ENCODE data around the gene OR10AD1. TPM values are rescaled to one million over a fixed set of nuclear protein-coding genes. Genes with fewer than 3 reads are reported as not detected.

Gene OR10AD1
- total and polyA plus RNA-seq, 9 of the 15 experiments (the other 6 are each of a cell fraction or from before 2014, with no cell fraction given): not detected

- Histone ChIP-seq H3K27ac (ENCODE audit: extremely low read depth, low read depth, low read length) (no peak overlapping the region), H3K4me3 (no peak overlapping the region), H3K9me3 (replicated peaks; ENCODE audit: control insufficient read depth, insufficient read depth, low read depth, low read length) (peaks cover 9% of the 10 kb centered on the region), H2AFZ (ENCODE audit: low read depth, low read length) (no peak overlapping the region), H4K20me1 (replicated peaks; ENCODE audit: control insufficient read depth, insufficient read depth, low read length) (no peaks in the 10 kb centered on the region), H3K36me3 (ENCODE audit: control insufficient read depth, insufficient read depth, low read length) (no peaks in the 10 kb centered on the region; the same call in 2 of the 3 replicates), H3K9me1 (ENCODE audit: control insufficient read depth, insufficient read depth, low read length) (no peaks in the 10 kb centered on the region), H3K79me2 (ENCODE audit: control insufficient read depth, insufficient read depth, low read length) (peaks cover 22% of the 10 kb centered on the region), H3K4me1 (replicated peaks in 1 of 2; ENCODE audit: control insufficient read depth in 2 of 2, insufficient read depth in 2 of 2, low read length in 2 of 2) (peaks cover 4 to 9% of the 10 kb centered on the region in 2 experiments; a peak in 3 of 5 replicates), H3K4me2 (ENCODE audit: insufficient read depth, low read length) (no peak overlapping the region), H3K9ac (ENCODE audit: insufficient read depth in 1 of 2, low read depth in 2 of 2, low read length in 2 of 2) (no peak overlapping the region), H3K27me3 (ENCODE audit: control insufficient read depth in 2 of 2, insufficient read depth in 2 of 2, low read length in 2 of 2) (no peaks in the 10 kb centered on the region)
- DNase-seq (ENCODE audit: extremely low read depth in 1 of 4, low spot score in 3 of 4): no peak
- no peak for FAIRE-seq
- ChIA-PET POLR2A (interaction anchor here (0.6 to 0.7 kb wide), 2 partner anchors 126 to 287 kb away, joined by 3 read pairs; no protein-coding TSS in a partner anchor), CTCF (ENCODE audit: low intra/inter-chr PET ratio) (no interaction called here)
- no TSS peak for BruUV-seq (replicated peaks)
- in situ Hi-C loops (cut with MboI): no loop called here
- WGBS (ENCODE audit: insufficient coverage, low coverage, missing lambda C conversion rate): 100% methylated on average over 2 of the region's 3 CpGs
- TF ChIP-seq KHSRP (IDR thresholded peaks at IDR 0.05) (no peak), CCAR2 (IDR thresholded peaks at IDR 0.05; ENCODE audit: low read depth, low read length) (no peak), SRSF9 (IDR thresholded peaks at IDR 0.05; ENCODE audit: borderline replicate concordance, low read depth, low read length) (no peak), PYGO2 (tag; IDR thresholded peaks at IDR 0.05) (no peak), ELK1 (CRISPR knock-in tag; IDR thresholded peaks at IDR 0.05) (no peak), GABPB1 (CRISPR knock-in tag; IDR thresholded peaks at IDR 0.05) (no peak), FUS (optimal IDR thresholded peaks at IDR 0.05; ENCODE audit: low read depth, low read length) (no peak), PHB2 (IDR thresholded peaks at IDR 0.05; ENCODE audit: low read depth) (no peak), MTA1 (IDR thresholded peaks at IDR 0.05; ENCODE audit: borderline replicate concordance) (no peak), TCF15 (CRISPR knock-in tag; IDR thresholded peaks at IDR 0.05) (no peak), USF2 (CRISPR knock-in tag; IDR thresholded peaks at IDR 0.05) (no peak), NCOA4 (IDR thresholded peaks at IDR 0.05; ENCODE audit: partially characterized antibody) (no peak), SETDB1 (IDR thresholded peaks at IDR 0.05; ENCODE audit: low read length) (no peak), POLR2B (IDR thresholded peaks at IDR 0.05; ENCODE audit: low read depth, partially characterized antibody) (no peak)
- intact Hi-C loops (cut with micrococcal nuclease): no loop called here
- no peak for ATAC-seq
Measured at GRCh38 chr12:48201516-48201915, 1.6 kb downstream of the OR10AD1 start.

All from K562 (cell line).